Smooth muscle cell (in vitro differentiated cells): ENCODE data around the gene ERMN. TPM values are rescaled to one million over a fixed set of nuclear protein-coding genes. Genes with fewer than 3 reads are reported as not detected.
"Not testable (repeated sequence)": the region's sequence is repeated elsewhere in the genome, so short reads cannot be mapped to it uniquely, and the experiment has no call there.

Experiments used
- DNase-seq: peaks from one replicate; lab custom pipeline; 2025; ENCODE audit not compliant: unreplicated experiment; lab: John Stamatoyannopoulos, UW
- H2AFZ ChIP-seq: fragments of 200-600 bp; sonication (generic); 2 replicates; pipeline ENCODE4 v1.6.0; 2016; ENCODE audit warnings: antibody characterized with exemption, low read depth, mild to moderate bottlenecking
- H3F3A ChIP-seq: fragments of 200-600 bp; sonication (generic); 2 replicates; pipeline ENCODE4 v1.6.0; 2017; ENCODE audit warnings: antibody characterized with exemption, low read depth
- H3K27ac ChIP-seq: fragments of 200-600 bp; sonication (generic); 2 replicates; pipeline ENCODE4 v1.5.1; 2016; ENCODE audit warnings: low read depth, mild to moderate bottlenecking
- H3K27me3 ChIP-seq: fragments of 200-600 bp; sonication (generic); 2 replicates; pipeline ENCODE4 v1.6.1; 2016; ENCODE audit warnings: low read depth, mild to moderate bottlenecking
- H3K36me3 ChIP-seq: fragments of 200-600 bp; sonication (generic); 2 replicates; pipeline ENCODE4 v1.5.1; 2016; ENCODE audit warnings: low read depth
- H3K4me1 ChIP-seq: fragments of 200-600 bp; sonication (generic); 2 replicates; pipeline ENCODE4 v1.5.1; 2016; ENCODE audit warnings: low read depth
- H3K4me2 ChIP-seq: fragments of 200-600 bp; sonication (generic); 2 replicates; pipeline ENCODE4 v1.6.0; 2016; ENCODE audit warnings: mild to moderate bottlenecking
- H3K4me3 ChIP-seq: fragments of 200-600 bp; sonication (generic); 2 replicates; pipeline ENCODE4 v1.5.1; 2016; ENCODE audit warnings: mild to moderate bottlenecking
- H3K79me2 ChIP-seq: fragments of 200-600 bp; sonication (generic); 2 replicates; pipeline ENCODE4 v1.6.0; 2016; ENCODE audit warnings: low read depth, mild to moderate bottlenecking
- H3K9ac ChIP-seq: fragments of 200-600 bp; sonication (generic); 2 replicates; pipeline ENCODE4 v1.6.0; 2016; ENCODE audit warnings: low read depth
- H3K9me3 ChIP-seq: fragments of 200-600 bp; sonication (generic); replicated peaks from 2 replicates; pipeline ENCODE4 v1.5.1; 2016; ENCODE audit warnings: low read depth
- H4K20me1 ChIP-seq: fragments of 200-600 bp; sonication (generic); 2 replicates; pipeline ENCODE4 v1.6.0; 2016; ENCODE audit warnings: low read depth
- WGBS: methylation state at CpG from one replicate; pipeline ENCODE4 v1.1.7; 2016; ENCODE audit warnings: low lambda C conversion rate; 5-methylcytosine and 5-hydroxymethylcytosine counted together
- polyA plus RNA-seq: library from polyadenylated mRNA; unstranded; fragments of >200 nt; fragmentation: Nextera tagmentation; extraction: Ambion mirVana; gene quantifications from 2 replicates; pipeline ENCODE4 v1.2.1, GENCODE V29; 2016
- total RNA-seq: library from RNA; depleted of rRNA; stranded (reverse); fragments of >200 nt; gene quantifications from 2 replicates; pipeline ENCODE4 v1.2.3, GENCODE V29; 2014
- TF ChIP-seq, protein P1 (sequence below): fragments of 200-600 bp; sonication (generic); IDR thresholded peaks from 2 replicates; pipeline ENCODE4 v1.5.1; 2017; ENCODE audit warnings: borderline replicate concordance, mild to moderate bottlenecking, antibody characterized with exemption; ENCODE audit not compliant: insufficient read depth, poor library complexity, severe bottlenecking

The ERMN gene
- total and polyA plus RNA-seq, 2 experiments from 2014 or later, result not detected

GRCh38 chr2:157345647-157346389 lies 20.2 kb upstream of the ERMN start:
- no peaks in the 10 kb centered on the region for H3K79me2 ChIP-seq
- no peak for DNase-seq
- 64% methylated on average over 2 of the region's 2 CpGs for WGBS
- H3K4me1 ChIP-seq, result no peaks in the 10 kb centered on the region
- H3F3A ChIP-seq, result no peaks in the 10 kb centered on the region
- H3K27me3 ChIP-seq, result no peaks in the 10 kb centered on the region
- no peaks in the 10 kb centered on the region for H4K20me1 ChIP-seq
- H3K4me3 ChIP-seq, result no peak overlapping the region
- no peak overlapping the region for H3K27ac ChIP-seq
- no peaks in the 10 kb centered on the region for H3K36me3 ChIP-seq
- H2AFZ ChIP-seq, result no peak overlapping the region
- no peak overlapping the region for H3K9ac ChIP-seq
- H3K4me2 ChIP-seq, result no peak overlapping the region
- H3K9me3 ChIP-seq, result no peaks in the 10 kb centered on the region
- TF ChIP-seq, protein P1, sequence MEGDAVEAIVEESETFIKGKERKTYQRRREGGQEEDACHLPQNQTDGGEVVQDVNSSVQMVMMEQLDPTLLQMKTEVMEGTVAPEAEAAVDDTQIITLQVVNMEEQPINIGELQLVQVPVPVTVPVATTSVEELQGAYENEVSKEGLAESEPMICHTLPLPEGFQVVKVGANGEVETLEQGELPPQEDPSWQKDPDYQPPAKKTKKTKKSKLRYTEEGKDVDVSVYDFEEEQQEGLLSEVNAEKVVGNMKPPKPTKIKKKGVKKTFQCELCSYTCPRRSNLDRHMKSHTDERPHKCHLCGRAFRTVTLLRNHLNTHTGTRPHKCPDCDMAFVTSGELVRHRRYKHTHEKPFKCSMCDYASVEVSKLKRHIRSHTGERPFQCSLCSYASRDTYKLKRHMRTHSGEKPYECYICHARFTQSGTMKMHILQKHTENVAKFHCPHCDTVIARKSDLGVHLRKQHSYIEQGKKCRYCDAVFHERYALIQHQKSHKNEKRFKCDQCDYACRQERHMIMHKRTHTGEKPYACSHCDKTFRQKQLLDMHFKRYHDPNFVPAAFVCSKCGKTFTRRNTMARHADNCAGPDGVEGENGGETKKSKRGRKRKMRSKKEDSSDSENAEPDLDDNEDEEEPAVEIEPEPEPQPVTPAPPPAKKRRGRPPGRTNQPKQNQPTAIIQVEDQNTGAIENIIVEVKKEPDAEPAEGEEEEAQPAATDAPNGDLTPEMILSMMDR, result no peak

DNA sequence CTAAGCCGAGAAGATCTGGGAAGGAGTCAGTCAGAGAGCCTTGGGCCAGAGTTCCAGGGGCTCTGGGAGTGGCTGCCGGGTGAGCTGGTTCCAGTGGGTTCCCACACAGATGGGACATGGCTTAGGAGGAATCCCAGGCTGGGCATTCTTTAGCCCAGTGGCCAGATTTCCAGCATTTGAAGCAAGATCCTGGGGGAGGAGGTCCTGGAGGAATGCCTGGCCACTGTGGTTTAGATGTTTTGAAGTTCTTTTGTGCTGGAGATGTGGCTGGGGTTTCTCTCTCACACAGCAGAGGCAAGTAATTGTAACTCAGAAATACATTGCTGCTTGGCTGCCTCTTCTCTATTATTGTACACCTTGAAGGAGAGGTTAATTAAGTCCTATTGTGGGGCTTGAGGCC lies 15.8 kb upstream of the ERMN start:
- WGBS, result 89% methylated on average over 2 of the region's 2 CpGs

GRCh38 chr2:157339965-157340655 lies 14.5 kb upstream of the ERMN start:
- TF ChIP-seq, protein P1, result no peak
- no peaks in the 10 kb centered on the region for H3K36me3 ChIP-seq
- H3K27ac ChIP-seq, result peak overlapping the region; percentile 41
- H4K20me1 ChIP-seq, result no peaks in the 10 kb centered on the region
- no peaks in the 10 kb centered on the region for H3K27me3 ChIP-seq
- H3F3A ChIP-seq, result no peaks in the 10 kb centered on the region
- H3K4me3 ChIP-seq, result no peak overlapping the region
- no peak overlapping the region for H3K4me2 ChIP-seq
- H3K9me3 ChIP-seq, result no peaks in the 10 kb centered on the region
- 90% methylated on average over 4 of the region's 4 CpGs for WGBS
- no peaks in the 10 kb centered on the region for H3K4me1 ChIP-seq
- H3K9ac ChIP-seq, result no peak overlapping the region
- no peak overlapping the region for H2AFZ ChIP-seq
- no peaks in the 10 kb centered on the region for H3K79me2 ChIP-seq
- no peak for DNase-seq

More for the DNA sequence above, 15.8 kb upstream of the ERMN start:
- H3K4me2 ChIP-seq, H3K9me3 ChIP-seq, H3K9ac ChIP-seq, H3K27ac ChIP-seq, H4K20me1 ChIP-seq, H3F3A ChIP-seq, H3K4me3 ChIP-seq, H3K4me1 ChIP-seq, H3K27me3 ChIP-seq, H3K36me3 ChIP-seq, DNase-seq, H3K79me2 ChIP-seq, H2AFZ ChIP-seq: not testable (repeated sequence)

- no peak overlapping the region for H3K9ac ChIP-seq
- TF ChIP-seq, protein P1, result no peak
- H3K27me3 ChIP-seq, result peaks cover 11% of the 10 kb centered on the region
- no peaks in the 10 kb centered on the region for H4K20me1 ChIP-seq
- no peaks in the 10 kb centered on the region for H3K4me1 ChIP-seq
- H3F3A ChIP-seq, result no peaks in the 10 kb centered on the region
- WGBS, result 85% methylated on average over 3 of the region's 3 CpGs
- no peak for DNase-seq
- H3K4me2 ChIP-seq, result no peak overlapping the region
- no peaks in the 10 kb centered on the region for H3K9me3 ChIP-seq
- H3K36me3 ChIP-seq, result no peaks in the 10 kb centered on the region
- no peak overlapping the region for H3K4me3 ChIP-seq
- no peak overlapping the region for H3K27ac ChIP-seq
- no peak overlapping the region for H2AFZ ChIP-seq
- no peaks in the 10 kb centered on the region for H3K79me2 ChIP-seq
Measured at GRCh38 chr2:157337978-157338377, 12.4 kb upstream of the ERMN start.
